Fibroblast of peridontal ligament (primary cell): ENCODE measurements around the gene TRIM46.
"Not testable (repeated sequence)": the region's sequence is repeated elsewhere in the genome, so short reads cannot be mapped to it uniquely, and the experiment has no call there.

Source experiments
- DNase-seq: peaks from one replicate; pipeline ENCODE4 v3.0.0-alpha.2; 2010; ENCODE audit errors: extremely low read depth

TRIM46 gene

GRCh38 chr1:155137154-155137949 lies 36.3 kb upstream of the TRIM46 start:
- DNase-seq, result no peak

GRCh38 chr1:155139895-155140629 lies 33.6 kb upstream of the TRIM46 start, which contains the start of gene DPM3:
TSS of gene DPM3 (minus strand) at chr1:155140531. CDS start at chr1:155140240, 291 bp downstream.
- DNase-seq, result peak; percentile 70

GRCh38 chr1:155140630-155140953 lies 33.1 kb upstream of the TRIM46 start:
- no peak for DNase-seq

GRCh38 chr1:155141749-155142148 lies 31.9 kb upstream of the TRIM46 start:
- no peak for DNase-seq

- DNase-seq, result no peak
Measured at GRCh38 chr1:155145491-155145890, 28.2 kb upstream of the TRIM46 start.

- not testable (repeated sequence) for DNase-seq
Measured at GRCh38 chr1:155155996-155156643, 17.5 kb upstream of the TRIM46 start.

- no peak for DNase-seq
Measured at GRCh38 chr1:155158991-155159390, 14.7 kb upstream of the TRIM46 start.

- no peak for DNase-seq
Measured at GRCh38 chr1:155160128-155160527, 13.5 kb upstream of the TRIM46 start.

- DNase-seq, result not testable (repeated sequence)
Measured at GRCh38 chr1:155162631-155163030, 11.0 kb upstream of the TRIM46 start.

GRCh38 chr1:155163785-155164184 lies 9.9 kb upstream of the TRIM46 start:
- DNase-seq, result not testable (repeated sequence)

- DNase-seq, result not testable (repeated sequence)
Measured at GRCh38 chr1:155164625-155165024, 9.0 kb upstream of the TRIM46 start.

GRCh38 chr1:155166051-155166470 lies 7.6 kb upstream of the TRIM46 start:
- DNase-seq, result no peak

- no peak for DNase-seq
Measured at GRCh38 chr1:155166471-155167165, 7.0 kb upstream of the TRIM46 start.

GRCh38 chr1:155167166-155168104 lies 6.2 kb upstream of the TRIM46 start:
- DNase-seq, result peak; percentile 81

GRCh38 chr1:155168105-155168445 lies 5.6 kb upstream of the TRIM46 start:
- not testable (repeated sequence) for DNase-seq

GRCh38 chr1:155168456-155169210 lies 5.0 kb upstream of the TRIM46 start:
- DNase-seq, result no peak

- DNase-seq, result no peak
Measured at GRCh38 chr1:155169541-155169940, 4.1 kb upstream of the TRIM46 start.

GRCh38 chr1:155170101-155170785 lies 3.4 kb upstream of the TRIM46 start:
- DNase-seq, result no peak

GRCh38 chr1:155170806-155171205 lies 2.8 kb upstream of the TRIM46 start:
- DNase-seq, result no peak
